HG03460 (cell line): ENCODE data around the gene CADPS2.

Source experiments
- ATAC-seq: cut with Tn5 transposase; IDR thresholded peaks from one replicate; pipeline ENCODE4 v1.9.1; 2021; ENCODE audit not compliant: unreplicated experiment

CADPS2 gene

DNA sequence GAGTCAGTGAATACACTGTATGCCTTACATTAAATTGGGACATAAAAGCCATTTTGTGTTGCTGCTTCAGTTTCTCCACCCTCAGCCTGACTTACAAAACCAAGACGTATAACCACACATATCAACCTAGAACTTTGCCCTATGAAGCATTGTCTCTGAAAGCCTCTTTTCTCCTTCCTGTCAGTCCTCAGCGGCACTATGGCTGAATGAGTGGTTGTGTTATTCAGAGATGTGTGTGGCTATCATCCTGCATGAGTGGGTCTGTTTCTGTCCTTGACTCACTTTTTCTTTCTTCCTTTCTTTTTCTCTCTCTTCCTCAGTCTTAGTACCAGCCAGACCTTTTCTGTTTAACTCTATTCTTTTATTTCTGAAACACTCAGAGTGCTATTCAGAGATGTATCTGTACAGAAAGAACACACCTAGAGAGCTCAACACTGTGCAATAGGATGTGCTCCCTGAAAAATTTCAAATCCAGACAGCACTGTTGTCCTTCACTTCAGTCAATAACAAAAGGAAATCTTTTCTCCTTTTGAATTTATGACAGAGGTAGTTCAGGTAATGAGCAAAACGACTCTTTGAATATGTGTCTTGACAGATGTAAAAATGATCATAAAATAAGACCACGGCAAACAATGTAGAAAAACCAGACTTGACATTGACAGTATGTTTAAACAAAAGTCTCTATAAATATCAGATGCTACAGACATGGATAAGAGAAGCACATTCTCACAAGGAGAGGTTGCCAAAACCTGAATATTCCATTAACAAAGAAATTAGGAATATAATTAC, 418.4 kb downstream of the CADPS2 start:
- no peak for ATAC-seq

DNA sequence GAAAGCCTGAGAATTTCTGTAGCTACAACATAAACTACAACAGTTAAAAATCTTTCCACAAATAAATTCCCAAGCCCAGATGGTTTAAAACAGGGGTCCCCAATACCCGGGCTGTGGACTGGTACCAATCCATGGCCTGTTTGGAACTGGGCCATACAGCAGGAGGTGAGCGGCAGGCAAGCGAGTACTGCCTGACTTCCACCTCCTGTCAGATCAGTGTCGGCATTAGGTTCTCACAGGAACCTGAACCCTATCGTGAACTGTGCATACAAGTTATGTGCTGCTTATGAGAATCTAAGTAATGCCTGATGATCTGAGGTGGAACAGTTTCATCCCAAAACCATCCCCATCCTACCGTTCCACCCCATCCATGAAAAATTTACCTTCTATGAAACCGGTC, 421.0 kb downstream of the CADPS2 start:
- ATAC-seq: no peak

DNA sequence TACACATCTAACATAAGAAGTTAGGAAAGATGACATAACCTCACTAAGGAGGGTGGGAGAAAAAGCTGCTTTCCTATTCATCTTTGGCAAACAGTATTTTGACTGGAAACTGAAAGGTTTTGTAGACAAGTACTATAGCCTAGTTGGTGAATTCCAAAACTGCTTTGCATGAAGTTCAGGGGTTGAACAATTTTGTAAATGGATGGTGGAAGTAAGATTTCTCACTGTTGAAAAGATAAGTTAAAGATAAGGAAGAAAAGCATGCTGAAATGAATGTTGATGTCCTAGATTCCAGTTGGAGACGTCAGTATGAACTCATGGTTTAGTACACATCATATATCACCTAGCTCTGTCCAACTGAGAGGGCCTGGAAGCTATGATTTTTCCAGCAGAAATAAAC, 422.6 kb downstream of the CADPS2 start:
- ATAC-seq: no peak

DNA sequence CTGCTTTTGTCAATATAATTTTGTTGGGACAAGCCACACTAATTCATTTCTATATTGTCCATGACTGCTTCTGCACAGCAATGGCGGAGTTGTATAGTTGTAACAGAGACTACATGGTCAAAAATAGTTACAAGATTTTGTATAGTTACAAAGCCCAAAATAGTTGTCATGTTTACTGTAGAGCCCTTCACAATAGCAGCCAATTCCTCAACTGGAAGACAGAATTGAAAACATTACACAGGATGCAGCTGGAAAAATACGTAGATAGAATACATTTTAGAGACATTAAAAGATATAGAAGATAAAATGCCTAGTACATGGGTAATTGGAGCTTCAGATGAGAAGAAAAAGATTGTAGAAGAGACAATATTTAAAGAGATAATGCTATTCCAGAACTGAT, 425.3 kb downstream of the CADPS2 start:
- no peak for ATAC-seq

DNA sequence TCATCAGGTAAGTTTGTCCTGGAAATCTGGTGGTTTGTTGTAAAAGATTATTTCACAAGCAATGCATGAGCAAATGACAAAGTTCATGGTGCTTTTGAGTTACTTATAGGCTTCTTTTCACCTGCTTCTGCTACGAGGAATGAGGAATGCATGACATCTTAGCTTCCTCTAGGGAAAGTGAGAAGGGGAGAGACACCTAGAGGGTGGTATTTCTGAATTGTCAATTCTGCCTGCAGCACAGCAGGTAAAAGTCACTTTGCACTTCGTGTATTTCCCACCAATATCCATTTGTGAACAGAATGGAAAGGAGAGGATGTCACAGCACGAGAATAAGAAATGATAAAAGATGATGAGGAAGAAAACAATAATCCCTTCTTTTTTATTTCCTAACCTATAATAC, 428.3 kb downstream of the CADPS2 start:
- no peak for ATAC-seq

DNA sequence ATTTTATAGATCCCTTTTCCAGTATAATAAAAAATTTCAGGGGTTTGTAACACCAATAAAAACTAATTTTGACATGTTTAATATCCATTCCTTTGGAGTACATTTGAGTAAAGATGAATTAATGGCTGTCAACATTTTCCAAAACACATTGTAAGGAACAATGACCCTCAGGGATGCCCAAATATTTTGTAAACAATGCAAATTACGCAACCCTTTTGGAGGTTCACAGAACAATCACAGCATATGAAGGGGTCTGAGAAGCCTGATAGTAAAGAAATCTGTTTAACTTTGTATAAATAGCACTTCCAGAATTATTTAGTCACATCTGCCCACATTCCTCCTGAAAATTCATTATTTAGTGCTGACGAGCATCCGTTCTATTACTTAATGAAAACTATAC, 428.9 kb downstream of the CADPS2 start:
- ATAC-seq: no peak

DNA sequence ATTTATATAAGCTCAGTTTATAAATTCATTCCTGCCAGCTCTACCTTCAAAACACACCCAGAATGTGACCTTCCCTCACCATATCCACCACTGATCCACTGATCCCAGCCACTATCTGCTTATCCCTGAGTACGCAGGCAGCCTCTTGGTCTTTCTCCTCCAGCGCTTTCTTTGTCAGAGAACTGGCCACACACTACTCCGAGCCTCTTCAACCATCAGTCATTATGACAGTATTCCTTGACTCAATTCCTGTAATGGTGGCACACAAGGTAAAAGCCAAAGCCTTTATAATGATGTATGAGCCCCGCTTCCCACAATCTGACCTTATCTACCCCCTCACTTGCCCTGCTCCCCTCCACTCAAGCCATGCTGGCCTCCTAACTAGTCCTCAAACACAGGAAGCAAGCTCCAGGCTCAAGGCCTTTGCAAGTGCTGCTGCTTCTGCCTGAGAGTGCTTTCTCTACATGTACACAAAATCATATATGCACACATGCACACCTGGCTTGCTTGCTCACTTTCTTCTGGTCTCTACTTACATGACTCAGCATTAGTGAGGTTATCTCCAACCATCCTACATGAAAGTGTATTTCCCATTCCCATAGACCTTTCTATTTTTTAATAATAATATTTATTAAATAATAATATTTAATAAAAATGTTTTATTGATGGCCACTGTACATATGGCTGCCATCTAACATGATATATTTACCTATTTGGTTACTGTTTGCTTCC, 431.3 kb downstream of the CADPS2 start:
- no peak for ATAC-seq

DNA sequence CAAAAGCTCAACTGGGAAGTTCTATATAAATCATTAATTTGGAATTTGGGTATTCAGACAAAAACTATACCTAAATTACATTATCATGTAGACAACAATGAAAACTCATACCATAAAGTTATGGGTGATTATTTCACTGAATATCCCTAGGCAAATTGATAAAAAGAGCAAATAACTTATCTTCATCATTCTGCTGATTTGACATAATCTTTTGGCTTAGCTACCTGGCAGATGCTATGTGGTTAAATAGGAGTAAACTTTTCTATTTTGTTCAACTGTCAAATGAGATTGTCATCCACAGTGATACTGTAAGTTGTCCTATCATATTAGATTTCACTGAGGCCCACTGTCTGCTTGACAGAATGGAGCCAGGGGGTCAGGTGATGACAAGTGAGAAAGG, 432.8 kb downstream of the CADPS2 start:
- no peak for ATAC-seq

DNA sequence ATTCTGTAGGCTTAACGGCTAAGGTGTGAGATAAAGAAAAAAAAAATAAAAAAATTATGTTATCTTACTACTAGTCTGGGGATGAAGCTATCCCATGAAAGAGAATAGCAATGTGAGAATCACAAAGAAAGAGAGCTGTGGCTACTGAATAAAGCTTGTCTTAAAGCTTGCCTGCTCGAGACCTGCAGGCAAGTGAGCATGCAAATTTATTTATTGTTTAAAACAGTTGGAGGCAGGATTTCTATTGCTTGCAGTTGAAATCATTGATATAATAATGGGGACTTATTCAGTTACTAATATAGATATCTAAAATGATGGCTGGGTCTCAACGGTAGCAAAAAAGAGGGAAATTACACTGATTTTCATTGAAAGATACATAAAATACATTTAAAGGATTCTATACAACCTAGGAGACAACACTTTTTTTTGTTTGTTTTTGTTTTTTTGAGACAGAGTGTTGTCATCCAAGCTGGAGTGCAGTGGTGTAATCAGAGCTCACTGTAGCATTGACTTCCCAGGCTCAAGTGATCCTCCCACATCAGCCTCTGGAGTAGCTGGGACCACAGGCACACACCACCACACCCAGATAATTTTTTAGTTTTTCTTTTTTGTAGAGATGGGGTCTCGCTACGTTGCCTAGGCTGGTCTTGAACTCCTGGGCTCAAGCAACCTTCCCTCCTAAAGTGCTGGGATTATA, 437.2 kb downstream of the CADPS2 start:
- no peak for ATAC-seq

DNA sequence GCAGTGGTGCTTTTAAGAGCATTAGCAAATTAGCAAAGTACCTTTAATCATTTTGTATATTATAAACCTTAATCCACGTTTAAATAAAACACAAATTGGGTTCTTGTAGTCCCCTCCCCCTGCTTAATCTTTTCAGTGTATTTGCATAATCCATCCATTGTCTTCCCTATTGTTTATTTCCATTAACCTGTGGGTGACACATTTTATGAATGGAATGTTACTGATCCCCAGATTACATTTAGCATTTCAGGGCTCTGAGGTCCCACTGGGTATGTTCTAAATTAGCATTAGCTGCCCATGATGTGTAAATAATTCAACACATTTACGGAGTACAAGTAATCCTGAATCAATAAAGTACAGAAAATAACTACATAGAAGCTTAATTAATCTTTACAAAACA, 443.3 kb downstream of the CADPS2 start:
- ATAC-seq: no peak

DNA sequence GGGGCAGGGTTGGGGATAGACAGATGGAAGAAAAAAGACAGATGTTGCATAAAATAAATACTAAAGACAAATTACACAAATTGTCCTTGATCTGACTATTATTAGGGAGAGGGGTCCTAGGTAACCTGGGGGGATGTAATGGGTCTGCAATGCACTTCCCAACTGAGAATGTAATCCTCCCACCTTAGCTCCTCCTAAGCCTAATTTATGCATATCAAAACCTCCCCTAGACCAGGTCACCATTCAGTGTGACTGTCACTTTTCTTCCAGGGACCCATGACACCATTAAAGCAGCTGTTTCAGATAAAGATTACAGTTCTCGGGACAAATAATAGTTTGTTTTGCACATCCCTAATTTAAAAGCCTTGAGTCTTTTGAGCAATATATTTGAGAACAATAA, 447.8 kb downstream of the CADPS2 start:
- ATAC-seq: no peak

DNA sequence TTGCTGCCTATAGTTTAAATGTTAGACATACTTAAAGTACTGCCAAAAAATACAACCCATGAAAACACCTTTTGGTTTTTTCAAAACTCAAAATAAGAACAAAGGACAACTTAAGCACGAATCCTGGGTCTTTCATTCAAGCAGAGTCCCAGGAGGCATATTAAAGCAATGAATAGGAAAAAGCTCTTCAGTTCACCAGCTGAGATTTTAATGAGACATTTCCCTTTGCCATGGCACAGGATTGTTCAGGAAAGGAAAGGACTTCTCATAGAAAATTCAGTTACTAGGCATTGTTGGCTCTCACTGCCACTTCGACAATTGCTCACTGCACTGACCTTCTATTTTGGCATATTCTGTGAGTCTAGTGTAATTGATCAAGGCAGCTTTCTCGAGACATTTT, 448.3 kb downstream of the CADPS2 start:
- ATAC-seq: no peak

DNA sequence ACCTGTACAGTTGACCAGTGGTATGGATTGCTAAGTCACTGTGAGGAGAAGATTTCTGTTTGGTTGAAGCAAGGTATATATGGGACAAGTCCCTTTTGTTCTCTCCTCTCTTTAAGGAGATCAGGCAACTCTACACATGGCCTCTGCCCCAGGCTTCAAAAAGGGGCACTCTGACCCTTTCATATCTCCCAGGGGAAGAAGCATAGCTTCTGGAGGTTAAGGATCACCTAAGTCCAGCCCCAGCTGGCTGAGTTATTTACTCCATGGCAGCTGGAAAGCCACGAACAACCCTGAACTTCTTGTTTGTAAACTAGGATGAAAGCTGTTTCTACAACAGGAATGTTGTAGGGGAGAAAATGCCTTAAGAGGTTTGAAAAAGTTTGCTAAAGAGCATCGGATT, 452.5 kb downstream of the CADPS2 start:
- no peak for ATAC-seq

DNA sequence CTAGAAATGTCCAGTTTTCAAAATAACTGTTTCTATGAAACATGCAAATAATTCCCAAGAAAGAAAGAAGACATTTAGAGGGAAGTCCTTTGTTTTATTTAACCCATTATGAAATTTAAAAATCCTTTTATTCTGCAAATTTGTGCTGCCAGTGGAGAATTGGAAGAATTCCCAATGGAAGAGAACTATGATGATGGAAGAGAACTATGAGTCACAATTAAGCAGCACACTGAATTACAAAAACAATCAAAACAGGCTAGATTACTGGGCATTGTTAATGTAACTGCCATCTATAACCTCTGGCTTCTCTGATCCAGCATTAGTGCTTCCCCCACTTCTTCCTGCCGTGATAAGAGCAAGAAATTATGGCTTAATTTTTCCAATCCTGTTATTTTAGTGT, 455.6 kb downstream of the CADPS2 start:
- ATAC-seq: no peak

DNA sequence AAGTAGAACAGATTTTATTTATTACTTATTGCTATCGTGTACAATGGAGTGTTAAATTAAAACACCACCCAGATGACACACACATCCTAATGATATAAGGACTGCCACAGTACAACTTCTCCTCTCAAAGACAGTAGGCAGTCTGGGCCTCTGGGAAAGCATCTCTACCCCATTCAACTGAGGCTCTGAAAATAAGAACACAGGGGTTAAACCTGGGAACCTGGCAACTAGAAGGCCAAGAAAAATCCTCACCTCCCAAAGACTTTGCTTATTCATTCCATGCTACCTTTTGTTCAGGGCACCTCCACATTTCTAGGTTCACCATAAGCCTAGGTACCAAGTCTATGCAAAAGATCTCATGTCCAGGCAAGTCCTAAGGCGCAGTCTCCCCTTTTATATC, 456.3 kb downstream of the CADPS2 start:
- ATAC-seq: no peak

DNA sequence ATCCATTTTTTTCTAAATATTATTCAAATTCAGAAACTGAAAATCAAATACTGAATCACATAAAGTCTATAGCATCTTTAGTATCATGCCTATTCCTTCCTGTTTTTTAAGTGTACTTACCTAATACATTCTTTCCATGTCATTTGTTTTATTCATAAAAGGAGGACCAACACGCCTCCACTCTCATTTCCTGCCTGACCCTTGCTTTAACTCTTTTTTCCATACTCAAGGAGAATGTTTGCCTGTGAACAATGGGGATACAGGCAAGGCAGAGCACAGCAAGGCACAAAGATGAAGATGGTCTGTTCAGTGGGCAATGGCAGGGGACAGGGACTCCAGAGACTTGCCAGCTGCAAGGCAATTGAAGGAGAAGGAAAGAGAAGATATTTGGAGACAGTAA, 460.5 kb downstream of the CADPS2 start:
- no peak for ATAC-seq

DNA sequence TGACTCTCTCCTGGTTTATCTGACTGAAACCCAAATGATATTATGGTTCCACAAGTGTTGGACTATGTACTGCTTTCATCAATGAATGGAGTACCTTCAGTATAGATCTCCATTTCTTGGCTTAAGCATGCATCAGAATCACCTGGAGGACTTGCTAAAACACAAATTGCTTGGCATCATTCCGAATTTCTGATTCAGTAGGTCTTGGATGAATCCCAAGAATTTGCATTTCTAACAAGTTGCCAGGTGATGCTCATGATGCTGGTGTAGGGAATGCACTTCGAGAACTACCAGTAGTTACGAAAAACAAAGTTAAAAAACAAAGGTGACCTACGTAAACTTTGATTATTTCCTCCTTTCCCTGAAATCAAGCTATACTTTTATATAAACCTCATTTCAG, 462.7 kb downstream of the CADPS2 start:
- ATAC-seq: no peak

DNA sequence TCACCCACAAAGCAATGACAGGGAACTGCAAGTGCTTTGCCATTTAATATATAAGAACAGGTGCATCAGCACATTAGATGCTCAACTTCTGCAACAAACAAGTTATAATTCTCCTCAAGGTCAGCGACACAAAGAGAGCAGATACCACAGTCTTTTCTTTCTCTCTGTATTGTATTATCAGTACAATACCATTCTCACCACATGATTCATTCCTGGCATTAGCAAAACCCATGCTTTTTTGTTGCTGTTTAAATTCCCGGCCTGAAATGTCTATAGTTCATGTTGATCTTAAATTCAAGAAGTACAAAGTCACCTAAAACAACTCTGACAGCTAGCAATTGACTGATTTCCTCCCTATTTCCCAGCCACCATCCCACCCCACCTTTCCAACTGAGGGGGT, 469.9 kb downstream of the CADPS2 start:
- ATAC-seq: no peak

DNA sequence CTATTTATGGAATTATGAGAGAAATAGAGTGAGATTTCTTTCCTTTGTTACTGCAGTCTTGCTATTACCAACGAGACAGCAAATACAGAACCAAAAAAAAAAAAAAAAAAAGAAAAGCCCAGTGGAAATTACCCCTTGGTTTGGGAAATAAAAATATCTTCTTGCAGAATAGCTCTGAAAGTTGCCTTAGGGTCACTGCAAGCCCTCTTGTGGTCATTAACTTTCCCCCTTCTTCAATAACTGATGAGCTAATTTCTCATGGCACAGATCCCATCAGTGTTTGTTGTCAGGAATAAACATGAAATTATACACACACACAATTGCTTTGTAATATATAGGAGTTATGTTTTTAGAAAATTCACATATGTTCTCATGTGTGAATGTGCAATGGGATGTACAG, 470.8 kb downstream of the CADPS2 start:
- no peak for ATAC-seq

DNA sequence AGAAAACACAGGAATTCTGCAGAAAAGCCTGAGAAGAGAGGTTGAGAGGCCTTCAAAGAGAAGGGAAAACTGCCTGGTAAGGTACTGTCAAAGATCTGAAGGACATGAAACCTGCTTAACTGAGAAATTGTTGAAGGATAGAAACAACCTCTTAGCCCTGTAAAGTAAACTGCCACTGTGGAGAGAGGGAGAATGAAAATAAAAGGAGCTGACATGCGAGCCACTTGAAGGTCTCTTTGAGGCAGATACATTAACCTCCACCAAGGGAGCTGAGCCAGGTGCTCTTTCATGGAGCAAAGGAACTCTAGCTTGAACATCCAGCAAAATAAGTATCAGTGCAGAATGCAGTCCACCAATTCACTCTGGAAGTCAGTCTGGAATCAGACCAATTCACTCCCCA, 472.9 kb downstream of the CADPS2 start:
- no peak for ATAC-seq

DNA sequence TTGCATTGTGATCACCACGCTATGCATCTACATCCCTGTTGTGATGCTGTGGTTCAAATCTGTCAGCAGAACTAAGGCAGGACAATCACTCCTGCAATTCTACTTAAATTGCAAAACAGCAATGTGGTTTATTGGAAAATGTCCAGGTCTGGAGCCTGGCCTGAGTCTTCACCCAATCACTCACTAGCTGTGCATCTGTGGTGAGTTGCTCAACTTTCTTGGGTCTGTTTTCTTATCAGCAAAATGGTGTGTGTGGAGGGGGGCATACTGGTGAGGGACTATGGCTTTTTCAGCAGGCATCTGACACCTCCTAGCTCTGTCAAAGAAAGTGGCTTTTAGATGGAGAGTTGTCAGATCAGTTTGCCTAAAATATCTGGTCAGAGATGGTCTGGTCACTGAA, 473.4 kb downstream of the CADPS2 start:
- no peak for ATAC-seq

DNA sequence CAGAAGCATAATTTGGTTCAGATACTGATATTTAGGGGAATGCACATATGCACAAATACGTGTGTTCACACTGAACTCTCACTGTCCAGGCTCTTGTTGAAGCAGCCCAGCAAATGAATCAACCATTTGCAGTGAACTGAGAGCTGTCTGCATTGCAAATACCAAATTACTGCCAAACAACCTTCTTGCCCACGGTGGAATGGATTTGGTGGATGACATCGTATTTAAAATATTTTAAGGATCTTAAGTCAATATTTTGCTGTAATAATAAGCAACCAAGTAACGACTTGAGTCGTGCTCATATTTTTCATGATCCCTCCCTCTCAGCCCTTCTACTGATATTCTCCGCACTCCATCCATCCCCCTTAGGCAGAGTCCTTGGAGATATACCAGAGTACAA, 473.8 kb downstream of the CADPS2 start:
- no peak for ATAC-seq
